Thymus (tissue), 11 donors: ENCODE results near the gene RHBDF1. TPM values are rescaled to one million over a fixed set of nuclear protein-coding genes. Genes with fewer than 3 reads are reported as not detected.
A peak's percentile ranks its signal among the peaks of the same experiment; 100 is the strongest.

ENCODE experiments used
- DNase-seq, 9 donors: peaks; one replicate each; pipeline ENCODE4 v3.0.0-alpha.2; 2013; ENCODE audit warnings: low spot score in 9 of 9, low read depth in 6 of 9, missing footprints in 1 of 9
- H3K27ac ChIP-seq, 2 donors: one replicate each; pipeline ENCODE4 v1.5.1; 2013; ENCODE audit warnings: control low read depth in 1 of 2, low read depth in 1 of 2, low read length in 1 of 2, mild to moderate bottlenecking in 1 of 2, moderate library complexity in 1 of 2
- H3K27me3 ChIP-seq, 2 donors: one replicate each; pipeline ENCODE4 v1.5.1; 2013; ENCODE audit warnings: low read length in 1 of 2; ENCODE audit not compliant: control insufficient read depth in 2 of 2, insufficient read depth in 1 of 2
- H3K36me3 ChIP-seq, 2 donors: one replicate each; pipeline ENCODE4 v1.5.1; 2013; ENCODE audit warnings: low read length in 1 of 2, mild to moderate bottlenecking in 1 of 2, moderate library complexity in 1 of 2; ENCODE audit not compliant: control insufficient read depth in 2 of 2, insufficient read depth in 2 of 2
- H3K4me1 ChIP-seq, 2 donors: one replicate each; pipeline ENCODE4 v1.5.1; 2013; ENCODE audit warnings: low read length in 2 of 2; ENCODE audit not compliant: control insufficient read depth in 2 of 2, insufficient read depth in 2 of 2
- H3K4me3 ChIP-seq, 2 donors: one replicate each; pipeline ENCODE4 v1.5.1; 2013; ENCODE audit warnings: low read length in 2 of 2, control low read depth in 1 of 2, mild to moderate bottlenecking in 1 of 2
- H3K9me3 ChIP-seq, 2 donors: one replicate each; pipeline ENCODE4 v1.5.1; 2013; ENCODE audit warnings: low read length in 1 of 2, mild to moderate bottlenecking in 1 of 2; ENCODE audit not compliant: control insufficient read depth in 2 of 2, insufficient read depth in 1 of 2
- WGBS: extraction: QIAGEN DNeasy Blood & Tissue Kit; methylation state at CpG from one replicate; pipeline ENCODE4 v1.1.7; 2013; 5-methylcytosine and 5-hydroxymethylcytosine counted together
- polyA plus RNA-seq: library from polyadenylated mRNA; stranded (reverse); fragments of 200-250 nt; gene quantifications from one replicate; pipeline ENCODE4 v1.2.3, GENCODE V29; 2013
- total RNA-seq: library from RNA; stranded (reverse); fragments of 120-200 nt; gene quantifications from one replicate; pipeline ENCODE4 v1.2.4, GENCODE V29; 2013
- donor health status: healthy.

RHBDF1 gene
- total and polyA plus RNA-seq, 2 donors, result 1.9 to 10.7 TPM

DNA sequence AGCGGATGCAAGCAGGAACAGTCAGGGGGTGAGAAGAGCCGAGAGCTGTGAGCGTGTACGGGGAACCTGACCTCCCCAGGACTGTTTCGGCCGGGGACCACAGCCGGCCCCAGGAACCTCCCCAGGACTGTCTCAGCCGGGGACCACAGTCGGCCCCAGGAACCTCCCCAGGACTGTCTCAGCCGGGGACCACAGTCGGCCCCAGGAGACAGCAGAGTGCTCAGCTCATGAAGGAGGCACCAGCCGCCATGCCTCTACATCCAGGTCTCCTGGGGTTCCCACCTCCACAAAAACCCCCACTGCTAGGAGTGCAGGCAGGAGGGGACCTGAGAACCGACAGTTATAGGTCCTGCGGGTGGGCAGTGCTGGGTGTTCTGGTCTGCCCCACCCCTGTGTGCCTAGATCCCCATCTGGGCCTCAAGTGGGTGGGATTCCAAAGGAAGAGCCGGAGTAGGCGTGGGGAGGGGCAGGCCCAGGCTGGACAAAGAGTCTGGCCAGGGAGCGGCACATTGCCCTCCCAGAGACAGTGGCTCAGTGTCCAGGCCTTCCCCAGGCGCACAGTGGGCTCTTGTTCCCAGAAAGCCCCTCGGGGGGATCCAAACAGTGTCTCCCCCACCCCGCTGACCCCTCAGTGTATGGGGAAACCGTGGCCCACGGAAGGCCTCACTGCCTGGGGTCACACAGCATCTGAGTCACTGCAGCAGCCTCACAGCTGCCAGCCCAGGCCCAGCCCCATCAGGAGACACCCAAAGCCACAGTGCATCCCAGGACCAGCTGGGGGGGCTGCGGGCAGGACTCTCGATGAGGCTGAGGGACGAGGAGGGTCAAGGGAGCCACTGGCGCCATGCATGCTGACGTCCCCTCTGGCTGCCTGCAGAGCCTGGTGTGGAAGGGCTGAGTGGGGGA is 4.3 kb downstream of the RHBDF1 start:
- Histone ChIP-seq H3K27ac (no peak overlapping the region), H3K9me3 (peaks cover 0 to 1% of the 10 kb centered on the region in 2 donors), H3K4me3 (no peak overlapping the region), H3K36me3 (no peaks in the 10 kb centered on the region), H3K4me1 (no peaks in the 10 kb centered on the region), H3K27me3 (peaks cover 31 to 69% of the 10 kb centered on the region in 2 donors)
- WGBS, result 95% methylated on average over 27 of the region's 27 CpGs
- no peak for DNase-seq

DNA sequence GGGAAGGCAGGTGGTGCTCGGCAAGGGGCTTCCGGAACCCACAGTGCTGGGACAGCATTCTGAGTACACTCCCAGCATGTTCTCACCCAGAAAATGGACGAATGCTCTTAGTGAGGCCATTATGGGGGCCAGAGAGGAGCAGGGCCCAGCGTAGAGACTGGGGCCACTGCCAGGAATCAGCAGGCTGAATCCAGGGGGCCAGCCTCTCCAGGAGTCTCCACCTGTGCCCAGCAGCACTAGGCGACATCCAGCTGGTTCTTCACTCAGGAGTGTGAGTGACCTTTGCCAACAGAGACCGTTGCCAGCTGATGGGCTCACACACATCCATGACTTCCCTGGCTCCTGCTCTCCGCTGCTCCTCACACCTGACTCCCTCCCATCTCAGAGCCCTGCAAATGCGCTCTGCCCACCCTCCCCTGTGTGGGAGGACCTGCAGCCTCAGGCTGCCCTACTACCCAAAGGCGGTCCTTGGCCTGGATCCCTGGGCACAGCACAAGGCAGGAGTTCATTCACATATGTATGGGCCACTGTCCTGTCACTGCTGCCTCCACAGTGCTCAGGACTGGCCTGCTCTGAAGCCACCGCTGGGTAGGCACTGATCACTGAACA is 5.1 kb downstream of the RHBDF1 start:
- Histone ChIP-seq H3K9me3 (no peaks in the 10 kb centered on the region), H3K27me3 (peaks cover 24 to 63% of the 10 kb centered on the region in 2 donors), H3K4me1 (no peaks in the 10 kb centered on the region), H3K4me3 (no peak overlapping the region), H3K27ac (no peak overlapping the region), H3K36me3 (no peaks in the 10 kb centered on the region)
- 95% methylated on average over 10 of the region's 10 CpGs for WGBS
- no peak for DNase-seq

DNA sequence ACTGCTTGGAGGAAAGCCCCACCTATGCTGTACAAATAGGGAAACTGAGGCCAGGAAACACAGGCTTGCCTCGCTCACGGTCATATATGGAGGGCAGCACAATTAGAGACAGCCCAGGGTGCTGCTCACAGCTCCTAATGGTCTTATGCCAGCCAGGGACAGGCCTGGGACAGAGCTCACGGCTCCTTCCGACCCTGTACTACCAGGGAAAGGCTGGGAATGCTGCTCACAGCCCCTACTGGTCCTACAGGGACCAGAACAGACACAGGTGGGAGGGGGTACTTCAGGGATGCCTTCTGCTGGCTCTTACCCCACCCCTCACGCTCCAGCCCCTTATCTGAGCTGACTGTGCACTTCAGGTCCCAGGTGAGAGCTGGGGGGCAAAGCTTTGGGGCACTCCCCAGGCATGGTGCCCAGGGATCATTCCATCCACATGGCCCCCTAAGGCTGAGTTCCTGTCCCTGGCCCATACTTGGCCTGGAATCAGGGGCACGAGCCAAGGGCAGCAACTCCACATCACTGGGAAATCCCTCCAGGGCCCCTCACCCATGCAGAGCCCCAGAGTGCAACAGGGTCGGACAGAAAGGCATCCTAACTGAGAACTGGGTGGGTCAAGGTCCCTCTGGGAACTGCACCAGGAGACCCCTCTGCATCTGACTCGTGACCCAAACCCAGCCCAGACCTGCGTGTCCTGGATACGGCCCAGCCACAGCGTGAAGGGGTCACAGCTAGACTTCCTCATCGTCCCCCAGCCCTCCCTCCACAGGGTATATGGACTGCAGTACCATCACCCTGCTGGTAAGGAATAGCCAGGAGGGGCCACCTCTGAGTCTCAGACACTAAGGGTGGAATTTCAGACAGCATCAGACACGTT is 5.9 kb downstream of the RHBDF1 start:
- no peak overlapping the region for H3K4me3 ChIP-seq
- H3K4me1 ChIP-seq, result no peaks in the 10 kb centered on the region
- 95% methylated on average over 13 of the region's 13 CpGs for WGBS
- no peaks in the 10 kb centered on the region for H3K36me3 ChIP-seq
- peaks cover 19 to 59% of the 10 kb centered on the region in 2 donors for H3K27me3 ChIP-seq
- DNase-seq, result no peak
- no peak overlapping the region for H3K27ac ChIP-seq
- no peaks in the 10 kb centered on the region for H3K9me3 ChIP-seq

DNA sequence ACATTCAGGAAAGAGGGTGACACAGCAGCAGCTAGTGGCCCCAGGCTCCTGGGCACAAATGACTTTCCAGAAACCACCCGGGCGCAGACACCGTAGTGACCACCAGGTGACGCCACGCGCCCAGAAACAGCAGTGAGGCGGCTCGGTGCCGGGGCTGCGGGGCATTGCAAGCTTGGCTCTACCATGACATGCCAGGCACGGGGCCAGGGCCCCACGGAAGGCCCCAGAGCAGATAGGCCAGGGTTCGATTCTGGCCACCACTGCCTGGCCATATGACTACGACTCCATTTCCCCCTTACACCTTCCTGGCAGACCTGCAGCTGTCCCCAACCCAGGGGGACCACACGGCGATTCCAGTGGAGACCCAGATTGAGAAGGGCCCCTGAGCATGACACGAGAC is 6.7 kb downstream of the RHBDF1 start:
- DNase-seq, result peak in 7 of 9 donors; percentile 30 to 80 (median 57)
- 22% methylated on average over 17 of the region's 17 CpGs for WGBS

DNA sequence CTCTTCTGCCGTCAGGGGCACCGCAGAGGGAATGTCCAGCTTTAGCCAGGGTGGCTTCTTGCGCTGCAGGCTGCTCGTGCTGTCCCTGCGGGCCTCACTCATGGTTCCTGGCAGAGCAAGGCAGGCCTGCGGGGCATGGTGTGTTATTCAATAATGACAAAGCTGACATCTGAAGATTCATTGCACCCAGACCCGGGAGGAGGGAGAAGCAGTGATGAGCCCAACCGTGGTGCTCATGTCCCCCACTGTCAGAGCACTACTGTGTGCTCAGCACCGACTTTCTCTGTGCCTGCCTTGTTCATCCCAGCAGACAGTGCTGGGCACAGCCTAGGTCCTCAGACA is 7.5 kb downstream of the RHBDF1 start:
- no peaks in the 10 kb centered on the region for H3K36me3 ChIP-seq
- H3K27ac ChIP-seq, result no peak overlapping the region
- no peak overlapping the region for H3K4me3 ChIP-seq
- no peak for DNase-seq
- no peaks in the 10 kb centered on the region for H3K9me3 ChIP-seq
- WGBS, result 96% methylated on average over 9 of the region's 9 CpGs
- no peaks in the 10 kb centered on the region for H3K4me1 ChIP-seq
- H3K27me3 ChIP-seq, result peaks cover 4 to 42% of the 10 kb centered on the region in 2 donors

More for the DNA sequence above, 6.7 kb downstream of the RHBDF1 start:
- no peaks in the 10 kb centered on the region for H3K36me3 ChIP-seq
- peaks cover 11 to 51% of the 10 kb centered on the region in 2 donors for H3K27me3 ChIP-seq
- no peaks in the 10 kb centered on the region for H3K9me3 ChIP-seq
- H3K4me3 ChIP-seq, result no peak overlapping the region
- H3K27ac ChIP-seq, result no peak overlapping the region
- H3K4me1 ChIP-seq, result no peaks in the 10 kb centered on the region

DNA sequence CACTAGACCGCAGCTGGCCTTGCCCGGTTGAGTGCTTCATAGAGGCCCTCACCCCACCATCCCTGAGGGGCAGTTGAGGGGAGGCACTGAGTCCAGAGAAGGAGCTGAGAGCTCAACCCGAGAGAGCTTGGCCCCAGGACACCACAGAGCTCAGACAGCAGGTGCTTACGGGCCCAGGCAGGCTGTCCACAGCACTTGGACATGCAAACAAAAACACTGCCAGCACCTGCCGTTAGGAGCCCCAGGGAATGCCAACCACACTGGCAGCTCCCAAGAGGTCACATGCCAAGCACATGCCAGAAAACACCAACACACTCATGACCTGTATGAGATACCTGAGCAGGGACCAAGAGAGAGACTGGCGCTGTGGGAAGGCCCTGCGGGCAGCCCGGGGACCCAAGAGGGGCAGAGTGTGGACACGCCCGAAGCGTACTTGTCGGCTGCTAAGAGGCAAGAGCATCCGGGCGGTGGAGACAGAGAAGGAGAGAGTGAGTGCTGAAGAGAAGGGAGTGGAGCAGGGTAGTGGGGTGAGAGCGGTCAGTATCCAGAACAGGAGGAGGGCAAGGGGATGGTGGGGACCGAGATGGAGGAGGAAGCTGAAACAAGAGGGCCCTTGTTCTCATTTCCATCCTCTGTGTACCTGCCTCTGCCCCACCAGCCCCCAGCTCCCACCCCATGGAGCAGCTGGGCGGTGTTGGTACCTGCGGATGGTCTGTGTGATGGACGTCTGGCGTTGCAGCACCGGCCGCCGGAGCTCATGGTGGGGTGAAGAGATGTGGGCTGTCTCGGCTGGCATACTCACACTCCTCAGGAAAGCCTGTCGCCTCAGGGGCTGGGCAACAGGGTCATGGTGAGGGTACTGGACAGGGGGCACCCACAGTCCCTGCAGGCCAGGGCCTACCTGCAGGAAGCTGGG is 8.2 kb downstream of the RHBDF1 start:
- no peaks in the 10 kb centered on the region for H3K4me1 ChIP-seq
- no peaks in the 10 kb centered on the region for H3K9me3 ChIP-seq
- WGBS, result 97% methylated on average over 25 of the region's 25 CpGs
- H3K27ac ChIP-seq, result no peak overlapping the region
- peaks cover 2 to 36% of the 10 kb centered on the region in 2 donors for H3K27me3 ChIP-seq
- DNase-seq, result no peak
- H3K36me3 ChIP-seq, result no peaks in the 10 kb centered on the region
- no peak overlapping the region for H3K4me3 ChIP-seq

DNA sequence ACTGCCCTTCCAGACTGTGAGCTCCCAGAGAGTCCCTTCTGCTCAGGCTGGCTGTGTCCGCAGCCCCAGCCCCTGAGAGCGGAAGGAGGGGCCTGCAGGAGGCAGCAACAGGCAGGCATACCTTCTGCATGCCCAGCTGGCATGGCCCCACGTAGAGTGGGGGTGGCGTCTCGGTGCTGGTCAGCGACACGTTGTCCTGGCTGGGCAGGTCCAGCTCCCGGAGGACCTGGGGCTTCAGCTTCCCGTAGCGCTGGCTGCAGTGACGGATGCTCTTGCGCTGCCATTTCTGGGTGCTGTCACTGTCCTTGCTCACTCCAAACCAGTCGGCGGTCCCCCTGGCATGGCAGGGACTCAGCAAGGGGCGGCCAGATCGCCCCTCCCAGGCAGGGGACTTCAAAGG is 9.0 kb downstream of the RHBDF1 start:
- Histone ChIP-seq H3K4me1 (no peaks in the 10 kb centered on the region), H3K9me3 (no peaks in the 10 kb centered on the region), H3K27ac (no peak overlapping the region), H3K27me3 (peaks cover 2 to 28% of the 10 kb centered on the region in 2 donors), H3K36me3 (peaks cover 0 to 4% of the 10 kb centered on the region in 2 donors), H3K4me3 (no peak overlapping the region)
- WGBS, result 96% methylated on average over 16 of the region's 16 CpGs
- no peak for DNase-seq

DNA sequence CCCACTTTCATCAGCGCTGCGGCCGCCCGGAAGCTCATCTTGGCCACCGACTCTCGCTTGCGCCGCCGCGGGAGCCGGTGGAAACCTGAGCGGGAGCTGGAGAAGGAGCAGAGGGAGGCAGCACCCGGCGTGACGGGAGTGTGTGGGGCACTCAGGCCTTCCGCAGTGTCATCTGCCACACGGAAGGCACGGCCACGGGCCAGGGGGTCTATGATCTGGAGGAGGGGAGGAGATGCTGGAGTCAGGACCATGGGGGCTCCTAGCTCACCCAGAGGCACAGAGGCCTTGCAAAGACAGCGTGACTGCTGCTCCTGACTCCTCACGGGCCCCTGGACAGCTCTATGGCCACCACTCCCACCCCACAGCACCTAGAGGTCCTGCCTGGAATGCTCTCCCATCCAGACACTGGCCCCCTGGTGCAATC is 9.5 kb downstream of the RHBDF1 start:
- DNase-seq, result no peak
- H3K27me3 ChIP-seq, result peaks cover 2 to 23% of the 10 kb centered on the region in 2 donors
- H3K36me3 ChIP-seq, result peaks cover 0 to 4% of the 10 kb centered on the region in 2 donors
- WGBS, result 97% methylated on average over 21 of the region's 21 CpGs
- no peaks in the 10 kb centered on the region for H3K9me3 ChIP-seq
- no peak overlapping the region for H3K4me3 ChIP-seq
- H3K4me1 ChIP-seq, result no peaks in the 10 kb centered on the region
- no peak overlapping the region for H3K27ac ChIP-seq
